HG02759 (cell line): Measurements from ENCODE around the gene TYW5.

ENCODE experiments used
- ATAC-seq: cut with Tn5 transposase; IDR thresholded peaks from one replicate; pipeline ENCODE4 v1.9.1; 2021; ENCODE audit warnings: mild to moderate bottlenecking, moderate library complexity; ENCODE audit not compliant: unreplicated experiment

The TYW5 gene, protein sequence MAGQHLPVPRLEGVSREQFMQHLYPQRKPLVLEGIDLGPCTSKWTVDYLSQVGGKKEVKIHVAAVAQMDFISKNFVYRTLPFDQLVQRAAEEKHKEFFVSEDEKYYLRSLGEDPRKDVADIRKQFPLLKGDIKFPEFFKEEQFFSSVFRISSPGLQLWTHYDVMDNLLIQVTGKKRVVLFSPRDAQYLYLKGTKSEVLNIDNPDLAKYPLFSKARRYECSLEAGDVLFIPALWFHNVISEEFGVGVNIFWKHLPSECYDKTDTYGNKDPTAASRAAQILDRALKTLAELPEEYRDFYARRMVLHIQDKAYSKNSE

DNA sequence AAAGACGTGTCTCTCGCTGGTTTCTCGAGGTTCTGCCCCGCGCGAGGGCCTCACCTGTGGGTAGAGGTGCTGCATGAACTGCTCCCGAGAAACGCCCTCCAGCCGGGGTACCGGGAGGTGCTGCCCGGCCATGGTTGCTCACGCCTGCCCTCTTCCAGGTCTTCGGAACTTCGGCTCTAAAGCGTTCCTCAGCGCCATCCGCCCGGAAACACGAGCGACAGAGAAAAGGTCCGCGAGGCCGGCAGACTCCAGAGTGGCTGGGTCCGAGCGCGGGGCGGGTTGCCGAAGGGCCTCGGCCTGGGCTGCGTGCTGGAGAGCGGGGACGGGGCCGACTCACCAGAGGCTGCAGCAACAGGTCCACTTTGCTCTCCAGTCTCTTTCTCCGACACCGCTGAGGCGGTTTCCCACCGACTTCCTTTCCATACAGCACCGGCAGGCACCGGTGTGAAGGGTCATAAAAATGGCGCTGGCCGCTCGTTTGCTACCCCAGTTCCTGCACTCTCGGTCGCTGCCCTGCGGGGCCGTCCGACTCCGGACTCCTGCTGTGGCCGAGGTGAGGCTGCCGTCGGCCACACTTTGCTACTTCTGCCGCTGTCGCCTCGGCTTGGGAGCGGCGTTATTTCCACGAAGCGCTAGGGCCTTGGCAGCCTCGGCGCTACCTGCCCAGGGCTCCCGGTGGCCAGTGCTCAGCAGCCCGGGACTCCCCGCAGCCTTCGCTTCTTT, at the start of gene TYW5, which contains the start of gene MAIP1:
Gene TYW5 (minus strand): TSS at position 153 of the 723 bp plus-strand sequence. CDS start 21 bp downstream, at position 132.
Gene MAIP1 (plus strand): TSS at position 244 of the 723 bp plus-strand sequence. CDS start 217 bp downstream, at position 461.
- ATAC-seq: peak; percentile 85

DNA sequence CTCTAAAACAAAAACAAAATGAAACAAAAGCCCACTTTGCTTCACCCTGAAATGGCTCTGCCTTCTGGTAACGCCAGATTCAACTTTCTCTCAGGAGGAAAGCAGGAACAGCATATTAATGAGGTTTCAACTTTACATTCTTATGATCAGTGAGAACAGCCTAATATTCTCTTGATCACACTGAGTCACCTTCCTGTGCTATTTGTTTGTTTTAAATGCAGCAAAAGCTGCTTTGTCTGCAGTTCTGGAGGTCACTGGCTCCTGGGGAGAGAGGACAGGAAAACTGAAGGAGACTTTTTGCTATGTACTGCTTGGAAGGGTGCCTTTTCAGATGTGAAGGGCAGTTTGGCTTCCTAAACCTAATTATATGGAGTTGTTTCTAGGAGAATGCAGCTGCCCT, 48.2 kb upstream of the TYW5 start:
- no peak for ATAC-seq

DNA sequence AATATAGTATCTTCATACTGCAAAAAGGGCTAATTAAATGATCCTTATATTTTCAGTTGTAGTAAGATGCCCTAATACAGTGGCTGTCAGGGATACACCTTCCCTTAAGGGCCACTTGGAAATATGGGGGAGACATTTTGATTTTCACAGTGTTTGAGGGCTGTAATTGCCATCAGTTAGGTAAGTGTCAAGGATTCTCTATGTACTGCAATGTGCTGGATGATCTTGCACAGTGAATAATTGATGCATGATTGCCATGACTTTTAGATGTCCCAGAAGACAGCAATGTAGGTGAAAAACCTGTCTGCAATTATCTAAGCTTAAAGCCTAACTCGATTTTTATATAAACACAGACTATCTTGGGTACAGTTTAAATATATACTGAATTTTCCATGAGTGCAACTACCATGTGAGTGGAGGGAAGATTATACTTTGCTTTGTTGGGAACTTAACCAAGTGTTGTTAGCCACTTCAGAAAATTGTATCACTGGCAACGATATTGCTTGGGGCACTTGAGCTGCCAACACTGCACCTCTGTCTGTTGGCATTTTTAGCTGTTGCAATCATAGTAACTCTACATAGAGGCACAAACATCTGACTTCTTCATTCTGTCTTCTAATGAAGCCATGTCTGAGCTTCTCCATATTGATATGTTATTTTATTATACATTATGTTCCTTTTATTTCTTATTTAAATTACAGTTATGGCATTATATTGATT, 45.3 kb upstream of the TYW5 start:
- no peak for ATAC-seq

DNA sequence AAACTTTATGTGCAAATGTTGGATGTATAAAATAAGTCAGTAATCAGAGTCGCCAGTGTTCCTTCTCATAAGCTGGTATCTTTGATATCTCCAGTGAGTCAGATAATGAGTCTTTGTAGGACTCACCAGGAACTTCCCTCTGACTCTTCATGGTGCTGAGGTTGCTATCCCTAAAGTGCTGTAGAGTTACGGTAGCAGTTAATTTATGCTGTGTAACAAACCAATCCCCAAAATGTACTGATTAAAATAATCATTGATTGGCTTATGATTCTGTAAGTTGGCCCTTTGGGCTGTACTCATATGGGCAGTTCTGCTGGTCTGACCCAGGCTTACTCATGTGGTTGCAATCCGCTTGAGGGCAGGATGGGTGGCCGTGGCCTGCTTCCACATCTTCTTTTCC, 43.9 kb upstream of the TYW5 start:
- no peak for ATAC-seq

DNA sequence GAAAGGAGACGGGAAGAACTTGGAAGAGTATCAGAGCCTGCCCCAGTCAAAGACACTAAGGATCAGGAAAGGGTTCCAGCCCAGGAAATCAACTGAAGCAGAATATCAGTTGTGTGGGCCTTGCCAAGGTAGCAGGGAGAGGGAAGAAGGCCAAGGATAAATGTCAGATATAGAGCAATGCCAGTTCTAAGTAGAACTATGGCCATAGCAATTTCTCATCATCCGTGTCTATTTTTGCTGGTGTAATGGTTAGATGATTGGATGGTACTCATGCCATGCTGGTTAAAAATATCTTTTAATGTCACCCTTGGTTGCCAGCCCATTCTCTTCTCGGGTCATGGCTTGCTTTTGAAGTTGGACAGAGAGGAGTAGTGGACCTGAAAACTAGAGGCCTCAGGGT, 42.0 kb upstream of the TYW5 start:
- no peak for ATAC-seq

DNA sequence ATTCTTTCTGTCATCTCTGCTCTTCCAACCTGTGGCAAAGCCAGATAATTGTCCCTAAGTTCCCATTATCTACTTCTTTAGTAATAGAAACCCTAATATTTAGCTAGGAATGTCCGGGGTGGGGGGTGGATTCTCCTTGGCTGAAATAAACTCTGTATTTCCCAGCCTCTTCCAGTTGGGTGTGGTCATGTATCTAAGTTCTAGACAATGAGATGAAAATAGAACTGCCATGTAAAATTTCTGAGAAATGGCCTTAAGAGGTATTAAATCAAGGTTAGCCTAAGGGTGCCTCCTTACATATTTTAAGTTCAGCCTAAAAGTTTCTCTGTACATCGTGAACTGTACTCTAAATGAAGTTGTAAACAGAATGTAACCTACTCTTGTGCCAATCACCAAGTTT, 39.6 kb upstream of the TYW5 start:
- ATAC-seq: no peak

DNA sequence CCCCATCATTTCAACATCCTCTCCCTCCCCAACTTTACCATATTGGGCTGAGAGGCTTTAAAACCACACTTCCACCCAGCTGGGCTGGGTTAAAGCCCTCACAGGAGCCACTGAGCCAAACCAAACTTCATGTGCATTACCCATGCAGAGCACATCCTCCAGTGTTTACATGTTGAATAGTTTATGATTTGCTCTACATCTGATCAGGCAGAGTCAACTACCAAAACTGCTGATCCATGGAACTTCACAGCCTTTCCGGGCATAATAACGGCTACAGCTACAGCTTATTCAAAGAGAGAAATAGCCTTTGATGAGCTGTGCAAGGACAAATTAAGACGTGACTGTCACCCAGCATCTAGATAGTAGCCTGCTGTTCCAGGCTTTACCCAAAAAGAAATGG, 39.1 kb upstream of the TYW5 start:
- ATAC-seq: no peak

DNA sequence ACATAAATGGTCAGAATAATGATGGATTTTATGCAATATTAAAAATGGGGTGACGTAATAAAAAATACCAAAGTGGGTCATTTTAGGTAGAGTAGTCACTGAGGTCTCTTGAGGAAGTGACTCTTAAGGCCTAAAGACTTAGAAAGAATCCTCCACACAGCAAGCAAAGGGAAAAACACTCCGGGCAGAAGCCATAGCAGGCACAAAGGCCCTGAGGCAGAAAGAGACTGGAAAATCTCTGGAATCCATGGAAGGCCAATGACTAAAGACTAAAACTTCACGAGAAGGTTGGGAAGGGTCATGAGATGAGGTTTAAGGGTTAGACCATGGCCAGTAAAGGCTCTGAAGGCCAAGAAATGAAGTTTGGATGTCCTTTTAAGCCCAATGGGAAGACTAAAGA, 37.0 kb upstream of the TYW5 start:
- ATAC-seq: no peak

DNA sequence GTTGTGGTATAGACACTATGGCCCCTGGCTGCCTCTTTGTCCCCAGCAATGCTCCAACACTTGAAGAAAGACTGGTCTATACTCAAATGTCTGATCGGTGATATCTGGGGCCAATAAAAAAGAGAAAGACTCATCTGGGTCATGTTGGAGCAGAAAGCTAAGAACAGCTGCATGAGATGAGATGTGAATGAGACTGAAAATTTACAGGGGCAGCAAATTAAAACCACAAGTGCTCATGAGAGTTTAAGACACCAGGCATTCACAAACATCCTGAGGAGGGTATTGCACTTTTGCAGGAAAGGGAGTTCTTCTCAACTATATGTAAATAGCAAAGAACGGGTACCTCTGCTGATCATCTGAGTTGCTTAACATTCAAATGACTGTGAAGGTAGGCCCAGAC, 36.4 kb upstream of the TYW5 start:
- ATAC-seq: no peak

DNA sequence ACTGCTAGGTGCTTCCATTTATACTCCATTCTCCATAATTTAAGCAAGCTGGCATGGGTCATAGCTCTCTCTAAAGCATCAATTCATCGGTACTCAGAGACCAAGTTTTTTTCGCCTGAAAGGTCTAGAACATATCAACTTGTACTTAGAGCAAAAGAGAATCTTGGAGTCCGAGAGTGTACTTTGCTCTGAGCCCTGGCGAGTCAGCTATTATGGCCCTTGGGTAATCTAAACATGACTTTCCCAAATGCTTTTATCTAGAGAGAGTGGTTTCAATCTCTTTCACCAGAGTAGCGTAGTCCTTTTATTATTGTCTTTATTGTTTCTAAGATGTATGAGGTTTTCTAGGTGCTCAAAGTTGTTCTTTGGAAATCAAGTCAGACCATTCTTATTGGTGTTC, 34.5 kb upstream of the TYW5 start:
- ATAC-seq: no peak

DNA sequence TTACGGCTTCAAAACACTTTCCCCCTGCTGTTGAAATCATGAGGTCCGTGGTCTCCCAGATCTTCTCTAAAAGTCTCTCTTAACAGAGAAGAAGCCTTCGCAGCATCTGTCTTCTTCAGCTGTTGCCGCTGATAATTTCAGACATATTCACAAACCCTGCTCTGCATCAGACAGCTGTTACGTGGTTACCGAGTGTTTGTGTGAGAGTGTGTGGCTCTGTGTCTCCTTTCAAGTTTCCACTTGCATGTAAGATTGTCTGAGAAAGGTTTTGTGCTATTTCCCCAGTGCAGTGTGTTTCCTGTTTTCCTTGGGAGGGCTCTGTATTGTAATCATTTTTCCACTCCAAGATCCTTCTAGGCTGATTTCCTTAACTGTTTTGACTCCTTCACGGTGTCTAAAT, 32.9 kb upstream of the TYW5 start:
- no peak for ATAC-seq

DNA sequence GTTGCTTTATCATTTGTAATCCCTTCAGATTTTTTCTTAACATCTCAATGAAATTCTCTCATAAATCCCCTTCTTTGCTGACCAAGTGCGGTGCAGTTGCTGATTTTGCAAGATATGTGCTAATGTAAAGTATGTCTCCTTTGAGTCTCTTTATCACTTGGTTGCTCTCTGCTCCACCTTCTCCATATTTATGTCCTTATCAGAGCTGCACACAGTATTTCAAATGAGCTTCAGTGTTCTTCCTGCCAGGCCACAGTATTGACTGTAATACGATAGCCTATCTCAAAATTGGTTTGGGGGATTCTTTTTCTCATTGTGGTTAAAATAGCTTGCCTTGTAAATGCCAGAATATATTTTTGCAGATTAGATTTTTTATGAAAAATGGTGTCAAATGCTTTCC, 32.3 kb upstream of the TYW5 start:
- ATAC-seq: no peak

DNA sequence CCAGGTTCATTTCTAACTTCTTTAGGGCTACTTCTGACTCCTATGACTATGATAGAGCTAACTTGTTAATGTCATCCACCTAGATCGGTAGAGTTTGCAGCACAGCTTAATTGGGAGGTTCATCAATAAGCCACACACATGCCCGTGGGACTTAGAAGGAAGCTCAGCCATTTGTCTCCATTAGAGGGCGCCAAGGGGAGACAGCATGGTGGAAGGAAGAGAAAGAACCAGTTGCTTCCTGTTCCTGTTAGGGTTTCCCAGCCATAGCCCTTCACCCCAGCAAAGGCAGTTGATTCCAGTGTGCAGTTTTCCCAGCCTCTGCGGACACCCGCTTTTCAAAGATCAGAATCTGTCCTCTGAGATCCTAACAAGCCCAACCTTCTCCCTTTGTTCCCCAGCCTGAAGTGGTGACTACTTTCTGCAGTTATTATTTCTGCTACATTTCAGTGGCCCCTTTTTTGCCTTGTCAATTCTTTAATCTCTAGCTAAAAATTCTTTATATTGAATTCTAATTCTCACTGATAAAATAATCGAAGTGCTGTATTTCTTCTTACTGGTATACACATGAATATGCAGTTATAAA, 30.4 kb upstream of the TYW5 start:
- peak; percentile 83 for ATAC-seq

DNA sequence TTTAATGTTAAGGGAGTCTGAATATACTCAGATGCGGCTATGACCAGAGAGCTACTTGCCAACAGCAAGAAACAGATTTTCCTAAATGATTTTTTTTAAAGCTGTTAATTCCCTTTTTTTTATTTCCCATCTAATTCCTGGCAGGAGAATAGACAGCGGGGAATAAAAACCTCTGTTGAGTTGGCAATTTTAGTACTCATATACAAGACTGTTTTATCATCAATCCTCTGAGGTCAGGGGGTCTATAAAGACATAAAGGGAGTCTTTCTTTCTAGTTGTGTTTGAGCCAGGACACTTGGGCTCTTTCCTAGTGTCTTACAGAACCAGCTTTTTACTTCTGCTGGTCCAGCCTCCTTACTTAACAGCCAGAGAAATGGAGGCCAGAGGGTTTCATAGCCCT, 29.5 kb upstream of the TYW5 start:
- ATAC-seq: no peak

DNA sequence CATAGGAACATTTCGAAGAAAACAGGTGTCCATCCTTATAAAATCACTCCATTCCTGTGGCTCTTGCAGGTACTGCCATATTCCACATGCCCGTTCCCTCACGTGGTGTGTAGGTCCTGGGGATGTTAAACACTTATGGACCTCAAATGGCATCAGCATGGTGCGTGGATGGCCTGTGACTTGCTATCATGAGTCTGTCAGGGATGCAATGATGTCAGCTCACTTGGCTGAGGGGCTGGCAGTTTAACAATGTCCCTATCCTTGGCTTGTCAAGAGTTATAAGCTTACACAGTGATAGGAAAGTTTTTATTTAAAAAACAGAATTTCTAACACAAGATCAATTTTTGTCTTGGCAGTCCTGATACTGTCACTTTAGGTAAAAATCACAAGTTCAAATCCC, 28.9 kb upstream of the TYW5 start:
- ATAC-seq: no peak

DNA sequence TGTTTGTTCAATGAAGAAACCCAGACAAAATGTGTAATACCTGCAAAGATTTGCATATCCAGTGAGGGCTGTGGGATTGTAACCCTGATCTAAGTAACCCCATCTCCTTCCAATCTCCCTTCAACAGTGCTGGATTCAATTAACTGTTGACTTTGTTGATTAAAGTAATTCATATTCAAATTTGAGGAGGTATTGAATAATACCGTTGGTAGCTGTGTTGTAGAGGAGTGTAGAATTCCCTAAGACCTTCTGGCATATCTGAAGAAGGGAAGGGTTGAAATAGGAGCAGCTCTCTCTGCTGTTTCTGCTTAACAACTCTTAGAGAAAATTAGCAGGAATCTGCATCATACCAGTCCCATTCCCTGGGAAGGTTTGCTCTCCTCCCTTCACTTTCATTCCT, 28.2 kb upstream of the TYW5 start:
- no peak for ATAC-seq

DNA sequence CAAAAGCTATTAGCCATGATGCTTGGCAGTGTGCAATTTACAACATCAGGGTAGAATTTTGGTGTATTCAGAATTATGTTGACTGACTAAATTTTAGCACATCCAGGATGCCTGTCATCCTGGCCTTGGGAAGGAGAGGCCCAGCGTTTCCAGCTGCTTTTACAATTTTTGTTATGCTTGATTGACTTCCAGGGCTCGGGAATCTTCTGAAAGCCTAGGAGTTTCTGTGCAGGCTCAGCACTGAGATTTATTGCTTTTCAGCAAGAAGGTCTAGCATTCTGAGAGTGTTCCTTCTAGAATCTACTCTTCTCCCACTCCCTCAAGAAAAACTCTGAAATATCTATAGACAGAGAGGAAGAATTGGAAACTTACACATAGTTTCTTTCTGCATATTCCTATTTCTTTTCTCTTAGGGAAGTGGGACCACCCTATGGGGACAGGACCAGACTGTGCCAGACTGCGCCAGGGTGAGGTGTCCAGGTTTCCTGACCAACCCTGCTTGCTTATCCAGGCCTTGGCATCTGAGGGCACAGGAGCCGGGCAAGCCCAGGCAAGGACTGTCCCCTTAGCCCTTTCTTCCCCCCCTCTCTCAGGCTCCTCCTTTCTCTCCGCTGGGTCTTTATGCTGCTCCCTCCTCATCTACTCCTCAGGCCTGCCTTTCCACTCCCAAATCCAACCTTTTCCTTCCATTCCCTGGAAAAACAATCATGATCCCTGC, 27.0 kb upstream of the TYW5 start:
- ATAC-seq: no peak

DNA sequence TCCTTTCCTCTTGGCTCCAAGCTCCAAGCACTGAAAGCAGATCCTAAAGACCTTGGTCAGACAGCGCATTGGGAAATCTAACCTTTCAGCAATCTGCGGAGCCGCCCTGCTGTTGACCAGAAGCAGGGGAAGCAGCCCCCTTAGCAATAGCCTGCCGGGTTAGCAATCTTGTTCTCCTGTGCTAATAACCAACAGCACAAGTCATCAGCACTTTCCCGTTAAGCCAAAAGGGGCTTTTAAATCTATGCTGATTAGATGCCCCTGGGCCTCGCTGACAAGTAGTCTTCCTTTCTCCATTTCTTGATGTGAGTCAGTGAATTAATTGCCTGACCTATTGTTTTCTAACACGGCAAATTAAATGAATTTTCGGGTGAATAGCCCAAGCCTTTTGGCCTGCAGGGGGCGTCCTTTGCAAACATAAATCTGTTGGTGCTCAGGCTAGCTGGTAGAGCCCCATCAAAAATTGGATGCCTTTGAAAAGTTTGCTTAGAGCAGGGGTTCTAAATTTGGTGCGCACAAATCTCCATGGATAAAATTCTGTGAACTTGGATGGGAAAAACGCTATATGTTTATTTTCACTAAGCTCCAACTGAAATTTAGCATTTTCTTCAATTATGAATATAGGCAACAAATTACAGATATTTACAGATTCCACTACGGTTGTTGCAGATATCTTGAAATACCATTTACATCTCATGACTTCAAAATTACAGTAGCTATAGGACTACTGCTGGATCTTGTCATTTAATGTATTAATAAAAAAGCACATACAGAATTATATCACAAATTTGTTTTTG, 24.7 kb upstream of the TYW5 start:
- ATAC-seq: peak; percentile 33

DNA sequence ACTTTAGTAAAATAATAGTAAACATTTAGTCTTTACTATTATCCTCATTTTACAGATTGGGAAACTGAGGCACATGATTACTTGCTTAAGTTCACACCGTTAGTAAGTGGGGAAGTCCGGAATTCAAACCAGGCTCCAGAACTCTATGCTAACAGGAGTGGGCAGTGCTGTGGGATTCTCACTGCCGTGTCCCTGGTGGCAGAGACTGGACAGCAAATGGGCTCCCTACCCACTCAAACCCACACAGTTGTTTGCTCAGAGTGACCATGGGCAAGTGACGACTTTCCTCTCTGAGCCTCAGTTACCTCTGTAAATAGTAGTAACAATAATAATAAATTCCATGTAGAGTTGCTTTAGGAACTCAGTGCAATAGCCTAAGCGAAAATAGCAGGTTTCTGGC, 24.1 kb upstream of the TYW5 start:
- no peak for ATAC-seq

DNA sequence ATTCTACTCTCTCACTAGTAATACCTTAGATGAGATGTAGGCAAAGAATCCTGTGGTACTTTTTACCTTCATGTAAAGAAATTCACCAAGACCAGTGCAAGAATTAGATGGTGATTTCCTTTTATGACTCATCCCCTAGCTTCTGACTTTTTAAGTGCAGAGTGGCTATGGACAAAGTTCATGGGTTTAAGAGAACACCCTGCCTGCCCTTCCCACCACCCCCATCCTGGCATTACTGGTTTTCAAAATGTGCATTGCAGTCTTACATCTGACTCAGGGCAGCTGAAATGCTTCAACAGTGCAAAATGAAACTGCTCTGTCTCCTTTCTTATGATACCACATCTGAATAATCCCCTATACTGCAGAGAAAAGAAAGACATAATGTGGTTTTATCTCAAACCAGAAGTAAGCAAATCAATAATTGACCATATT, 22.7 kb upstream of the TYW5 start:
- peak; percentile 84 for ATAC-seq
